PFSK-1 (cell line): Measurements from ENCODE around the gene ABLIM2.

Source experiments
- POLR2AphosphoS5 ChIP-seq: IDR thresholded peaks from 2 replicates; pipeline ENCODE4 v1.6.1; 2012; ENCODE audit warnings: low read depth, mild to moderate bottlenecking, control low read depth, low read length, moderate library complexity
- REST ChIP-seq, 2 experiments: IDR thresholded peaks; 2 replicates each; pipeline versions ENCODE4 v1.6.1 to v1.8.0; 2011 to 2012; ENCODE audit warnings: low read depth in 2 of 2, low read length in 2 of 2, control low read depth in 1 of 2, inconsistent platforms in 1 of 2, mild to moderate bottlenecking in 1 of 2, moderate library complexity in 1 of 2; ENCODE audit not compliant: insufficient read depth in 1 of 2
- SIN3A ChIP-seq: IDR thresholded peaks from 2 replicates; pipeline ENCODE4 v1.6.1; 2012; ENCODE audit warnings: mild to moderate bottlenecking, low read length, moderate library complexity, borderline replicate concordance; ENCODE audit not compliant: insufficient read depth
- TAF1 ChIP-seq: IDR thresholded peaks from 2 replicates; pipeline ENCODE4 v1.6.1; 2012; ENCODE audit warnings: low read length, control low read depth, borderline replicate concordance; ENCODE audit not compliant: insufficient read depth

GRCh38 chr4:8038719-8039251, 119.8 kb downstream of the ABLIM2 start:
- TF ChIP-seq POLR2AphosphoS5 (no peak), TAF1 (no peak), SIN3A (no peak), REST (IDR thresholded peaks at IDR 0.05; ENCODE audit: insufficient read depth in 1 of 2, low read depth in 2 of 2, low read length in 2 of 2) (no peak)
